T-cell (primary cell): ENCODE measurements around the gene TBC1D30. TPM values are rescaled to one million over a fixed set of nuclear protein-coding genes. Genes with fewer than 3 reads are reported as not detected.
"Not testable (repeated sequence)": the region's sequence is repeated elsewhere in the genome, so short reads cannot be mapped to it uniquely, and the experiment has no call there.

Source experiments
- ATAC-seq, 4 experiments: fragments of 200-7000 bp in 3 of 4; fragments of 150-1000 bp in 1 of 4; cut with Tn5 transposase; replicated peaks in 1 of 4; 1 replicate in 3 of 4; 2 replicates in 1 of 4; pipeline ENCODE4 v1.10.0; 2021; ENCODE audit warnings: moderate library complexity in 3 of 4, mild to moderate bottlenecking in 2 of 4, moderate number of reproducible peaks in 1 of 4
- CTCF ChIA-PET, 2 donors: fragments of 300-600 bp; sonication (Branson Sonifier 250); formaldehyde crosslinking; loops; one replicate each; lab custom pipeline; 2022; ENCODE audit warnings: antibody characterized with exemption in 2 of 2; lab: Charles Lee
- POLR2A ChIA-PET, 2 donors: fragments of 300-600 bp; sonication (Branson Sonifier 250); formaldehyde crosslinking; loops; one replicate each; lab custom pipeline; 2022; ENCODE audit warnings: antibody characterized with exemption in 2 of 2; lab: Charles Lee
- DNase-seq, 35 experiments: peaks; one replicate each; pipeline versions ENCODE4 v3.0.0 to v3.0.0-alpha.2; 2013 to 2023
- H3K27ac ChIP-seq: one replicate; pipeline ENCODE4 v1.5.1; 2013; ENCODE audit warnings: low read length
- H3K27me3 ChIP-seq, 2 experiments: replicated peaks in 1 of 2; 1 replicate in 1 of 2; 2 replicates in 1 of 2; pipeline versions ENCODE4 v1.6.1 to v1.7.0; 2013; ENCODE audit warnings: low read length in 1 of 2, mixed read lengths in 1 of 2; ENCODE audit not compliant: control insufficient read depth in 2 of 2, insufficient read depth in 2 of 2; ENCODE audit errors: extremely low read depth in 1 of 2
- H3K36me3 ChIP-seq, 2 donors: 1 replicate in 1 of 2; 2 replicates in 1 of 2; pipeline versions ENCODE4 v1.6.1 to v1.7.0; 2013; ENCODE audit warnings: low read length in 1 of 2; ENCODE audit not compliant: control insufficient read depth in 2 of 2, insufficient read depth in 1 of 2; ENCODE audit errors: extremely low read depth in 1 of 2
- H3K4me1 ChIP-seq, 2 experiments: 1 replicate in 1 of 2; 2 replicates in 1 of 2; pipeline versions ENCODE4 v1.6.1 to v1.7.0; 2013; ENCODE audit warnings: low read length in 2 of 2, mixed read lengths in 1 of 2; ENCODE audit not compliant: insufficient read depth in 2 of 2, control insufficient read depth in 1 of 2; ENCODE audit errors: extremely low read depth in 1 of 2
- H3K4me3 ChIP-seq, 2 donors: 1 replicate in 1 of 2; 2 replicates in 1 of 2; pipeline versions ENCODE4 v1.5.1 to v1.7.0; 2013; ENCODE audit warnings: mild to moderate bottlenecking in 2 of 2, low read length in 1 of 2, moderate library complexity in 1 of 2; ENCODE audit not compliant: control insufficient read depth in 1 of 2; ENCODE audit errors: extremely low read depth in 1 of 2
- H3K9me3 ChIP-seq: 2 replicates; pipeline ENCODE4 v1.7.0; 2013
- H3K27ac Mint-ChIP-seq, 2 donors: one replicate each; pipeline ENCODE4 v1.8.0; 2020 to 2021; ENCODE audit warnings: mild to moderate bottlenecking in 2 of 2, mixed read lengths in 2 of 2
- H3K27me3 Mint-ChIP-seq, 2 donors: one replicate each; pipeline ENCODE4 v1.8.0; 2021 to 2022; ENCODE audit warnings: mixed read lengths in 2 of 2
- H3K36me3 Mint-ChIP-seq: one replicate; pipeline ENCODE4 v1.8.0; 2021; ENCODE audit warnings: mixed read lengths
- H3K4me1 Mint-ChIP-seq, 3 donors: one replicate each; pipeline ENCODE4 v1.8.0; 2020 to 2022; ENCODE audit warnings: mixed read lengths in 3 of 3, mild to moderate bottlenecking in 1 of 3
- H3K4me3 Mint-ChIP-seq, 3 donors: one replicate each; pipeline ENCODE4 v1.8.0; 2020 to 2022; ENCODE audit warnings: mild to moderate bottlenecking in 3 of 3, mixed read lengths in 3 of 3, moderate library complexity in 3 of 3
- H3K9me3 Mint-ChIP-seq, 3 donors: one replicate each; pipeline ENCODE4 v1.8.0; 2020 to 2022; ENCODE audit warnings: mixed read lengths in 3 of 3
- WGBS: methylation state at CpG from one replicate; pipeline ENCODE4 v1.1.5; 2013; ENCODE audit warnings: missing lambda C conversion rate; ENCODE audit not compliant: insufficient coverage; 5-methylcytosine and 5-hydroxymethylcytosine counted together
- total RNA-seq, 35 experiments: library from RNA in 6 of 35; stranded (reverse) in 6 of 35; fragments of 120-200 nt in 1 of 35; gene quantifications; one replicate each; pipeline versions ENCODE4 v1.2.1 to v1.2.4 and lab custom pipeline; 2013 to 2026

Gene TBC1D30
- total RNA-seq, result under 1 TPM; 0.07 to 0.73 (median 0.41) TPM
- total RNA-seq (2013), result 0.39 TPM
- total RNA-seq (lab: John Stamatoyannopoulos, UW), result 0 to 0.38 (median 0.08) reads per million in 29 experiments

- H3K4me3 Mint-ChIP-seq, result peak within 1 kb of the TSS; percentile 58 to 75 (median 66)
- H3K4me1 Mint-ChIP-seq, result peaks cover 21 to 23% (median 22%) of the 10 kb centered on the region in 3 donors
- H3K27me3 ChIP-seq, result peaks cover 15 to 45% of the 10 kb centered on the region in 2 experiments
- H3K36me3 ChIP-seq, result no peaks in the 10 kb centered on the region
- DNase-seq (peak in 3 of 35 experiments; percentile 3 to 19 (median 4)), ATAC-seq (peak; percentile 60 to 63 (median 62))
- H3K9me3 Mint-ChIP-seq, result peaks cover 0 to 3% (median 3%) of the 10 kb centered on the region in 3 donors
- CTCF ChIA-PET, result no interaction called here
- H3K27me3 Mint-ChIP-seq, result peaks cover 46 to 63% of the 10 kb centered on the region in 2 donors
- peaks cover 6 to 24% of the 10 kb centered on the region in 2 experiments for H3K4me1 ChIP-seq
- H3K36me3 Mint-ChIP-seq, result no peaks in the 10 kb centered on the region
- peaks cover 2% of the 10 kb centered on the region for H3K9me3 ChIP-seq
- H3K27ac ChIP-seq, result no peak within 1 kb of the TSS
- peak within 1 kb of the TSS; percentile 23 to 67 for H3K4me3 ChIP-seq
- H3K27ac Mint-ChIP-seq, result no peak within 1 kb of the TSS
- WGBS, result 1% methylated on average over 69 of the region's 69 CpGs
- POLR2A ChIA-PET, result no interaction called here
Observed at GRCh38 chr12:64824500-64825142, at the start of gene TBC1D30. TSS of gene TBC1D30 (plus strand) at chr12:64824647. CDS start at chr12:64824880, 233 bp downstream.

GRCh38 chr12:64775147-64775736 lies 49.2 kb upstream of the TBC1D30 start:
- H3K27ac ChIP-seq, POLR2A ChIA-PET, ATAC-seq, DNase-seq, H3K9me3 ChIP-seq, H3K36me3 Mint-ChIP-seq, H3K36me3 ChIP-seq, H3K4me1 ChIP-seq, H3K27ac Mint-ChIP-seq, H3K4me1 Mint-ChIP-seq, H3K4me3 ChIP-seq, H3K4me3 Mint-ChIP-seq: not testable (repeated sequence)
- H3K27me3 ChIP-seq, result peaks cover 11 to 25% of the 10 kb centered on the region in 2 experiments
- peaks cover 35 to 38% (median 35%) of the 10 kb centered on the region in 3 donors for H3K9me3 Mint-ChIP-seq
- H3K27me3 Mint-ChIP-seq, result peaks cover 43 to 53% of the 10 kb centered on the region in 2 donors
- CTCF ChIA-PET, result interaction anchor here in 1 of 2 donors (2.0 kb wide), 1 partner anchor 22 kb away, joined by 12 read pairs; no protein-coding TSS in a partner anchor

GRCh38 chr12:64779354-64779974 lies 45.0 kb upstream of the TBC1D30 start:
- peaks cover 7% of the 10 kb centered on the region for H3K36me3 Mint-ChIP-seq
- Histone ChIP-seq H3K27ac (no peak overlapping the region), H3K36me3 (no peaks in the 10 kb centered on the region), H3K4me3 (no peak overlapping the region), H3K27me3 (peaks cover 18 to 21% of the 10 kb centered on the region in 2 experiments), H3K9me3 (peaks cover 3% of the 10 kb centered on the region), H3K4me1 (peaks cover 6 to 16% of the 10 kb centered on the region in 2 experiments)
- H3K27me3 Mint-ChIP-seq, result peaks cover 60% of the 10 kb centered on the region in 2 donors
- no peak overlapping the region for H3K27ac Mint-ChIP-seq
- H3K4me3 Mint-ChIP-seq, result peak overlapping the region; percentile 63 to 87 (median 67)
- WGBS, result 100% methylated on average over 1 of the region's 10 CpGs
- peaks cover 16 to 20% (median 16%) of the 10 kb centered on the region in 3 donors for H3K4me1 Mint-ChIP-seq
- ChIA-PET POLR2A (interaction anchor here in 1 of 2 donors (0.6 kb wide), 1 partner anchor 1529 kb away, joined by 4 read pairs; no protein-coding TSS in a partner anchor), CTCF (interaction anchor here in 1 of 2 donors (1.6 kb wide), 1 partner anchor 17 kb away, joined by 12 read pairs; no protein-coding TSS in a partner anchor)
- H3K9me3 Mint-ChIP-seq, result peaks cover 24 to 30% (median 25%) of the 10 kb centered on the region in 3 donors
- DNase-seq (no peak), ATAC-seq (no peak)

- ChIA-PET CTCF (interaction anchor here in 1 of 2 donors (1.2 to 1.6 kb wide), 2 partner anchors 16 to 17 kb away, joined by 3 to 12 read pairs; no protein-coding TSS in a partner anchor), POLR2A (interaction anchor here in 1 of 2 donors (0.7 kb wide), 1 partner anchor 78 kb away, joined by 3 read pairs; no protein-coding TSS in a partner anchor)
- no peaks in the 10 kb centered on the region for H3K36me3 ChIP-seq
- peaks cover 16 to 20% (median 16%) of the 10 kb centered on the region in 3 donors for H3K4me1 Mint-ChIP-seq
- H3K27ac ChIP-seq, result no peak overlapping the region
- ATAC-seq (no peak), DNase-seq (no peak)
- H3K9me3 Mint-ChIP-seq, result peaks cover 23 to 28% (median 24%) of the 10 kb centered on the region in 3 donors
- peaks cover 18 to 24% of the 10 kb centered on the region in 2 experiments for H3K27me3 ChIP-seq
- WGBS, result 27% methylated on average over 15 of the region's 15 CpGs
- peaks cover 7% of the 10 kb centered on the region for H3K36me3 Mint-ChIP-seq
- H3K4me3 Mint-ChIP-seq, result peak overlapping the region; percentile 63 to 87 (median 67)
- peaks cover 3% of the 10 kb centered on the region for H3K9me3 ChIP-seq
- H3K4me1 ChIP-seq, result peaks cover 6 to 16% of the 10 kb centered on the region in 2 experiments
- H3K27me3 Mint-ChIP-seq, result peaks cover 60 to 64% of the 10 kb centered on the region in 2 donors
- H3K4me3 ChIP-seq, result peak overlapping the region; percentile 30 to 75
- no peak overlapping the region for H3K27ac Mint-ChIP-seq
Observed at GRCh38 chr12:64780132-64780530, 44.3 kb upstream of the TBC1D30 start.

GRCh38 chr12:64780531-64781279 lies 43.7 kb upstream of the TBC1D30 start:
- Histone ChIP-seq H3K9me3 (no peaks in the 10 kb centered on the region), H3K4me1 (peaks cover 6 to 16% of the 10 kb centered on the region in 2 experiments), H3K36me3 (no peaks in the 10 kb centered on the region), H3K4me3 (peak overlapping the region; percentile 30 to 75), H3K27me3 (peaks cover 18 to 26% of the 10 kb centered on the region in 2 experiments), H3K27ac (no peak overlapping the region)
- CTCF ChIA-PET, result interaction anchor here (1.0 to 2.7 kb wide), 4 partner anchors 15 to 16 kb away, joined by 3 to 14 read pairs (median 8); no protein-coding TSS in a partner anchor
- Mint-ChIP-seq H3K4me1 (peaks cover 16 to 20% (median 16%) of the 10 kb centered on the region in 3 donors), H3K9me3 (peaks cover 17 to 22% (median 18%) of the 10 kb centered on the region in 3 donors), H3K36me3 (peaks cover 7% of the 10 kb centered on the region), H3K27me3 (peaks cover 59 to 63% of the 10 kb centered on the region in 2 donors), H3K4me3 (peak overlapping the region; percentile 63 to 87 (median 82)), H3K27ac (no peak overlapping the region)
- peak; percentile 56 to 66 (median 59) for ATAC-seq
- peak in 6 of 35 experiments; percentile 5 to 18 (median 11) for DNase-seq
- WGBS, result 2% methylated on average over 103 of the region's 103 CpGs
- POLR2A ChIA-PET, result interaction anchor here (0.6 to 0.7 kb wide), 2 partner anchors 10 to 79 kb away, joined by 3 to 5 read pairs; no protein-coding TSS in a partner anchor
